Endothelial cell of umbilical vein (primary cell): Measurements from ENCODE around the gene OXNAD1. TPM values are rescaled to one million over a fixed set of nuclear protein-coding genes. Genes with fewer than 3 reads are reported as not detected.

ENCODE experiments used
- BruUV-seq: library from RNA; stranded (reverse); fragments of 400-500 nt; replicated peaks from 2 replicates; lab custom pipeline; 2021; lab: Mats Ljungman, UMichigan
- CTCF ChIA-PET: fragments of 300-600, 350-600 bp; sonication (Branson Sonifier 250); formaldehyde crosslinking; loops from one replicate; lab custom pipeline; 2021; ENCODE audit warnings: antibody characterized with exemption, inconsistent platforms; lab: Charles Lee
- POLR2A ChIA-PET: fragments of 300-600, 350-600 bp; sonication (Branson Sonifier 250); formaldehyde crosslinking; loops from one replicate; lab custom pipeline; 2021; ENCODE audit warnings: antibody characterized with exemption, inconsistent platforms; lab: Charles Lee
- DNase-seq: peaks from one replicate; pipeline ENCODE4 v3.0.0-alpha.2; 2011; ENCODE audit warnings: low read depth, low spot score
- FAIRE-seq: peaks from 2 replicates; lab custom pipeline; 2011; peaks lifted over from hg19 to GRCh38; lab: Jason Lieb, UNC
- H2AFZ ChIP-seq: 2 replicates; pipeline ENCODE4 v1.6.0; 2012; ENCODE audit warnings: low read depth, low read length, control low read depth, inconsistent platforms
- H3K27ac ChIP-seq: 2 replicates; pipeline ENCODE4 v1.5.1; 2011; ENCODE audit warnings: low read depth, mild to moderate bottlenecking, control low read depth, low read length, moderate library complexity; ENCODE audit not compliant: insufficient read depth
- H3K27me3 ChIP-seq, 2 experiments: 2 replicates each; pipeline versions ENCODE4 v1.6.0 to v1.6.1; 2011; ENCODE audit warnings: low read length in 2 of 2, mixed read lengths in 1 of 2; ENCODE audit not compliant: control insufficient read depth in 2 of 2, insufficient read depth in 2 of 2
- H3K36me3 ChIP-seq, 2 experiments: 2 replicates in 1 of 2; 3 replicates in 1 of 2; pipeline ENCODE4 v1.5.1; 2011; ENCODE audit warnings: low read length in 2 of 2, mild to moderate bottlenecking in 1 of 2, moderate library complexity in 1 of 2; ENCODE audit not compliant: control insufficient read depth in 2 of 2, insufficient read depth in 2 of 2; ENCODE audit errors: extremely low read depth in 1 of 2
- H3K4me1 ChIP-seq: 3 replicates; pipeline ENCODE4 v1.5.1; 2011; ENCODE audit warnings: mild to moderate bottlenecking, low read length; ENCODE audit not compliant: control insufficient read depth, insufficient read depth; ENCODE audit errors: extremely low read depth
- H3K4me2 ChIP-seq: 2 replicates; pipeline ENCODE4 v1.6.1; 2011; ENCODE audit warnings: low read length, control low read depth, mixed read lengths; ENCODE audit not compliant: insufficient read depth
- H3K4me3 ChIP-seq, 3 experiments: fragments of 200-600 bp in 1 of 3; sonication (generic), shearing (Covaris generic) in 1 of 3; replicated peaks in 1 of 3; 2 replicates each; pipeline ENCODE4 v1.5.1; 2011 to 2016; ENCODE audit warnings: control low read depth in 3 of 3, low read length in 3 of 3, mild to moderate bottlenecking in 2 of 3, inconsistent platforms in 1 of 3, low read depth in 1 of 3, moderate library complexity in 1 of 3; ENCODE audit not compliant: insufficient read depth in 1 of 3
- H3K79me2 ChIP-seq: 2 replicates; pipeline ENCODE4 v1.6.0; 2012; ENCODE audit warnings: low read length, inconsistent platforms; ENCODE audit not compliant: control insufficient read depth, insufficient read depth
- H3K9ac ChIP-seq: replicated peaks from 2 replicates; pipeline ENCODE3; 2011; ENCODE audit warnings: low read length, control low read depth; ENCODE audit not compliant: insufficient read depth; ENCODE audit errors: extremely low read depth
- H3K9me1 ChIP-seq: replicated peaks from 3 replicates; pipeline ENCODE4 v1.6.0; 2011; ENCODE audit warnings: mild to moderate bottlenecking, low read length; ENCODE audit not compliant: control insufficient read depth, insufficient read depth; ENCODE audit errors: extremely low read depth
- H3K9me3 ChIP-seq: replicated peaks from 2 replicates; pipeline ENCODE4 v1.5.1; 2012; ENCODE audit warnings: low read length, inconsistent platforms; ENCODE audit not compliant: control insufficient read depth, insufficient read depth
- H4K20me1 ChIP-seq: replicated peaks from 2 replicates; pipeline ENCODE3; 2011; ENCODE audit warnings: mild to moderate bottlenecking, low read length; ENCODE audit not compliant: control insufficient read depth, insufficient read depth; ENCODE audit errors: extremely low read depth
- CTCF ChIP-seq, 2 donors: IDR thresholded peaks; 1 replicate in 1 of 2; 2 replicates in 1 of 2; pipeline ENCODE4 v1.5.1; 2011; ENCODE audit warnings: low read length in 2 of 2, mild to moderate bottlenecking in 2 of 2, moderate library complexity in 2 of 2, control low read depth in 1 of 2, inconsistent platforms in 1 of 2, low read depth in 1 of 2; ENCODE audit not compliant: insufficient read depth in 1 of 2; ENCODE audit errors: extremely low read depth in 1 of 2
- FOS ChIP-seq: IDR thresholded peaks from 2 replicates; pipeline ENCODE4 v1.6.1; 2011; ENCODE audit warnings: mild to moderate bottlenecking, low read length, moderate library complexity, borderline replicate concordance; ENCODE audit not compliant: insufficient read depth
- GATA2 ChIP-seq: IDR thresholded peaks from 2 replicates; pipeline ENCODE4 v1.7.0; 2011; ENCODE audit warnings: low read depth, mild to moderate bottlenecking, moderate library complexity, mixed read lengths, low read length; ENCODE audit not compliant: insufficient read length, insufficient read depth
- JUN ChIP-seq: IDR thresholded peaks from 2 replicates; pipeline ENCODE4 v1.6.1; 2011; ENCODE audit warnings: borderline replicate concordance, low read depth; ENCODE audit not compliant: insufficient read length, insufficient read depth
- MAX ChIP-seq: IDR thresholded peaks from 2 replicates; pipeline ENCODE4 v1.6.1; 2011; ENCODE audit not compliant: insufficient read depth, insufficient read length
- MYC ChIP-seq: IDR thresholded peaks from one replicate; pipeline ENCODE4 v1.6.1; 2011; ENCODE audit warnings: mild to moderate bottlenecking, low read depth, low read length
- POLR2AphosphoS5 ChIP-seq: IDR thresholded peaks from 2 replicates; pipeline ENCODE4 v1.6.1; 2012; ENCODE audit warnings: low read depth, mild to moderate bottlenecking, control low read depth, low read length, moderate library complexity; ENCODE audit not compliant: insufficient read depth
- dilution Hi-C: fragments of 300-500 bp; cut with MboI; formaldehyde crosslinking; loops from one replicate; pipeline ENCODE4 v1.15.0; 2019; ENCODE audit warnings: low sequenced_read_pairs; ENCODE audit not compliant: extremely low pct_ligation_motif_present
- intact Hi-C: fragments of 100-400 bp; cut with micrococcal nuclease; formaldehyde crosslinking; loops from one replicate; pipeline ENCODE4 v1.10.0; 2022
- polyA plus RNA-seq, 4 experiments: library from polyadenylated mRNA; depleted of rRNA in 3 of 4; stranded (reverse) in 3 of 4; unstranded in 1 of 4; fragments of >200 nt; gene quantifications; 2 replicates each; pipeline versions ENCODE4 v1.2.1 to v1.2.3, GENCODE V29; 2011 to 2012; ENCODE audit warnings: missing spikeins in 1 of 4
- total RNA-seq: library from RNA; stranded (reverse); gene quantifications from 2 replicates; pipeline ENCODE4 v1.2.3, GENCODE V29; 2021

OXNAD1 gene
- total and polyA plus RNA-seq, 2 donors (not counting 3 experiments of a cell fraction or from before 2014, with no cell fraction given), result 5.5 to 9.7 TPM

GRCh38 chr3:16316847-16317560 is 52.0 kb downstream of the OXNAD1 start:
- no peak overlapping the region for H3K9ac ChIP-seq
- intact Hi-C loops, result no loop called here
- POLR2A ChIA-PET, result no interaction called here
- dilution Hi-C loops, result no loop called here
- no peaks in the 10 kb centered on the region for H3K27me3 ChIP-seq
- FAIRE-seq (no peak), DNase-seq (no peak)
- no peak overlapping the region for H3K4me3 ChIP-seq
- H3K9me1 ChIP-seq, result no peaks in the 10 kb centered on the region
- no peaks in the 10 kb centered on the region for H3K4me1 ChIP-seq
- TF ChIP-seq FOS (no peak), MYC (no peak), JUN (no peak), GATA2 (no peak), POLR2AphosphoS5 (no peak), MAX (no peak), CTCF (IDR thresholded peaks at IDR 0.05; ENCODE audit: extremely low read depth in 1 of 2, insufficient read depth in 1 of 2, low read depth in 1 of 2, low read length in 2 of 2) (no peak)
- CTCF ChIA-PET, result interaction anchor here (1.6 kb wide), 1 partner anchor 26 kb away, joined by 8 read pairs; no protein-coding TSS in a partner anchor
- H2AFZ ChIP-seq, result no peak overlapping the region
- no TSS peak for BruUV-seq
- no peaks in the 10 kb centered on the region for H3K79me2 ChIP-seq
- H4K20me1 ChIP-seq, result no peaks in the 10 kb centered on the region
- H3K9me3 ChIP-seq, result no peaks in the 10 kb centered on the region
- peaks cover 0 to 19% of the 10 kb centered on the region in 2 experiments for H3K36me3 ChIP-seq
- H3K4me2 ChIP-seq, result no peak overlapping the region
- H3K27ac ChIP-seq, result no peak overlapping the region
